HCT116 (cell line): ENCODE data around the gene TEX54. TPM values are rescaled to one million over a fixed set of nuclear protein-coding genes. Genes with fewer than 3 reads are reported as not detected.

Source experiments
- ATAC-seq: fragments of 200-7000 bp; cut with Tn5 transposase; 2 replicates; pipeline ENCODE4 v1.9.1; 2020; ENCODE audit warnings: mild to moderate bottlenecking, moderate library complexity
- BruUV-seq: library from RNA; stranded (reverse); fragments of 400-500 nt; replicated peaks from 2 replicates; lab custom pipeline; 2021; lab: Mats Ljungman, UMichigan
- CTCF ChIA-PET: fragments of 300-600 bp; sonication (Branson Sonifier 250); formaldehyde crosslinking; loops from one replicate; lab custom pipeline; 2021; ENCODE audit warnings: antibody characterized with exemption; lab: Charles Lee
- POLR2A ChIA-PET: fragments of 300-600, 350-600 bp; sonication (Branson Sonifier 250); formaldehyde crosslinking; loops from one replicate; lab custom pipeline; 2021; ENCODE audit warnings: antibody characterized with exemption; lab: Charles Lee
- RAD21 ChIA-PET, 2 experiments: fragments of 300-600 bp; sonication (Branson Sonifier 250); formaldehyde crosslinking; loops; one replicate each; lab custom pipeline; 2023; ENCODE audit warnings: low total read pairs in 2 of 2; ENCODE audit not compliant: uncharacterized antibody in 2 of 2, unreplicated experiment in 2 of 2, low non-redundant PET in 1 of 2; lab: Charles Lee
- DNase-seq: peaks from one replicate; pipeline ENCODE4 v3.0.0-alpha.2; 2010; ENCODE audit warnings: low read depth, low spot score
- H2AFZ ChIP-seq: fragments of 200-600 bp; shearing (Covaris generic), sonication (generic); 2 replicates; pipeline ENCODE4 v1.6.1; 2017; ENCODE audit warnings: low read depth, mixed run types, mixed read lengths, antibody characterized with exemption, low read length; ENCODE audit not compliant: poor library complexity, severe bottlenecking
- H3K27ac ChIP-seq: 2 replicates; pipeline ENCODE4 v1.5.1; 2012; ENCODE audit warnings: low read depth, low read length
- H3K27me3 ChIP-seq: fragments of 200-600 bp; sonication (generic); 2 replicates; pipeline ENCODE4 v1.6.1; 2016; ENCODE audit warnings: mixed run types, low read length, mixed read lengths; ENCODE audit not compliant: insufficient read depth
- H3K36me3 ChIP-seq, 2 experiments: fragments of 200-500 bp in 1 of 2; fragments of 200-600 bp in 1 of 2; sonication (Bioruptor generic) in 1 of 2; sonication (generic) in 1 of 2; 2 replicates each; pipeline versions ENCODE4 v1.5.1 to v1.6.1; 2014 to 2016; ENCODE audit warnings: low read length in 2 of 2, inconsistent platforms in 1 of 2, mixed read lengths in 1 of 2, mixed run types in 1 of 2; ENCODE audit not compliant: insufficient read depth in 2 of 2, control insufficient read depth in 1 of 2
- H3K4me1 ChIP-seq, 2 experiments: fragments of 200-600 bp in 1 of 2; sonication (generic) in 1 of 2; 2 replicates each; pipeline versions ENCODE4 v1.5.1 to v1.6.1; 2012 to 2017; ENCODE audit warnings: low read length in 2 of 2, inconsistent platforms in 1 of 2, mild to moderate bottlenecking in 1 of 2, mixed read lengths in 1 of 2, mixed run types in 1 of 2, moderate library complexity in 1 of 2; ENCODE audit not compliant: insufficient read depth in 2 of 2, control insufficient read depth in 1 of 2
- H3K4me2 ChIP-seq: fragments of 200-600 bp; sonication (generic); 2 replicates; pipeline ENCODE4 v1.6.1; 2017; ENCODE audit warnings: mixed run types, low read length, mixed read lengths
- H3K4me3 ChIP-seq, 2 experiments: fragments of 200-600 bp in 1 of 2; sonication (generic) in 1 of 2; replicated peaks in 1 of 2; 2 replicates each; pipeline ENCODE4 v1.5.1; 2011 to 2016; ENCODE audit warnings: low read length in 2 of 2, control low read depth in 1 of 2, low read depth in 1 of 2, mild to moderate bottlenecking in 1 of 2, mixed read lengths in 1 of 2, mixed run types in 1 of 2
- H3K79me2 ChIP-seq: fragments of 200-600 bp; sonication (generic); 2 replicates; pipeline ENCODE4 v1.6.1; 2017; ENCODE audit warnings: mild to moderate bottlenecking, mixed run types, low read length, moderate library complexity, mixed read lengths; ENCODE audit not compliant: insufficient read depth
- H3K9ac ChIP-seq: fragments of 200-600 bp; sonication (generic); 2 replicates; pipeline ENCODE4 v1.6.1; 2016; ENCODE audit warnings: low read length, mixed read lengths
- H3K9me2 ChIP-seq: fragments of 200-600 bp; sonication (generic), shearing (Covaris generic); 2 replicates; pipeline ENCODE4 v1.6.1; 2017; ENCODE audit warnings: mixed run types, mild to moderate bottlenecking, moderate library complexity; ENCODE audit not compliant: insufficient read depth
- H3K9me3 ChIP-seq, 2 experiments: fragments of 200-500 bp in 1 of 2; fragments of 200-600 bp in 1 of 2; sonication (Bioruptor generic) in 1 of 2; sonication (generic) in 1 of 2; 2 replicates each; pipeline ENCODE4 v1.6.1; 2014 to 2017; ENCODE audit warnings: low read length in 2 of 2, mixed read lengths in 2 of 2, inconsistent platforms in 1 of 2, low read depth in 1 of 2, mild to moderate bottlenecking in 1 of 2, mixed run types in 1 of 2, moderate library complexity in 1 of 2; ENCODE audit not compliant: control insufficient read depth in 1 of 2, insufficient read depth in 1 of 2
- H4K20me1 ChIP-seq: fragments of 200-600 bp; sonication (generic), shearing (Covaris generic); 2 replicates; pipeline ENCODE4 v1.6.1; 2017; ENCODE audit warnings: mixed run types, mild to moderate bottlenecking, moderate library complexity; ENCODE audit not compliant: insufficient read depth
- ATF3 ChIP-seq: IDR thresholded peaks from 2 replicates; pipeline ENCODE4 v1.6.1; 2012
- CEBPB ChIP-seq: IDR thresholded peaks from 2 replicates; pipeline ENCODE4 v1.6.1; 2012; ENCODE audit warnings: low read depth
- CTCF ChIP-seq, 3 experiments: fragments of 200-600 bp in 1 of 3; sonication (generic) in 1 of 3; IDR thresholded peaks in 2 of 3; conservative IDR thresholded peaks in 1 of 3; 2 replicates each; pipeline ENCODE4 v1.5.1; 2012 to 2017; ENCODE audit warnings: low read depth in 2 of 3, low read length in 2 of 3, antibody characterized with exemption in 1 of 3, borderline replicate concordance in 1 of 3, control low read depth in 1 of 3, mild to moderate bottlenecking in 1 of 3, mixed read lengths in 1 of 3, mixed run types in 1 of 3, moderate library complexity in 1 of 3; ENCODE audit not compliant: insufficient read depth in 1 of 3
- EGR1 ChIP-seq: IDR thresholded peaks from 2 replicates; pipeline ENCODE4 v1.6.1; 2012; ENCODE audit warnings: low read depth
- POLR2A ChIP-seq: IDR thresholded peaks from 2 replicates; pipeline ENCODE4 v1.7.0; 2011; ENCODE audit warnings: borderline replicate concordance; ENCODE audit not compliant: insufficient read depth, insufficient read length; ENCODE audit errors: extremely low read depth
- RAD21 ChIP-seq: IDR thresholded peaks from 2 replicates; pipeline ENCODE4 v1.6.1; 2012; ENCODE audit warnings: low read depth, mild to moderate bottlenecking
- TCF7L2 ChIP-seq: IDR thresholded peaks from 2 replicates; pipeline ENCODE4 v1.7.0; 2011; ENCODE audit warnings: borderline replicate concordance, inconsistent platforms; ENCODE audit not compliant: insufficient read depth, insufficient read length; ENCODE audit errors: extremely low read depth
- ZBTB33 ChIP-seq: IDR thresholded peaks from 2 replicates; pipeline ENCODE4 v1.6.1; 2011; ENCODE audit warnings: mild to moderate bottlenecking, low read length, moderate library complexity; ENCODE audit not compliant: insufficient replicate concordance; ENCODE audit errors: extremely low read depth
- ZFX ChIP-seq: fragments of 450-650 bp; IDR thresholded peaks from 2 replicates; pipeline ENCODE4 v1.6.1; 2017
- ZNF274 ChIP-seq: fragments of 200-500 bp; sonication (Bioruptor generic); IDR thresholded peaks from 2 replicates; pipeline ENCODE4 v1.6.1; 2014; ENCODE audit warnings: mild to moderate bottlenecking, low read depth, low read length, inconsistent platforms
- intact Hi-C: fragments of 100-400 bp; cut with micrococcal nuclease; formaldehyde crosslinking; loops from 2 replicates; pipeline ENCODE4 v1.10.0; 2022
- total RNA-seq: library from RNA; stranded (reverse); gene quantifications from one replicate; pipeline ENCODE4 v1.2.1, GENCODE V29; 2021; ENCODE audit not compliant: unreplicated experiment

The TEX54 gene
- total RNA-seq, 1 experiment from 2014 or later = not detected

GRCh38 chr11:62823677-62824076 lies 9.0 kb downstream of the TEX54 start:
- POLR2A ChIA-PET = interaction anchor here (1.5 kb wide), 2 partner anchors 9 to 32 kb away, joined by 4 to 6 read pairs; partner anchors contain the start of gene TEX54
- no peak overlapping the region for H3K9ac ChIP-seq

More at GRCh38 chr11:62823677-62824076, 9.0 kb downstream of the TEX54 start:
- Histone ChIP-seq H3K4me1 (no peaks in the 10 kb centered on the region), H2AFZ (no peak overlapping the region), H3K79me2 (0 out of 2 replicates have a peak, but pooled peaks cover 4% of the 10 kb centered on the region)
- intact Hi-C loops = no loop called here
- no peak for TF ChIP-seq RAD21
- no peak for TF ChIP-seq ZFX
- TF ChIP-seq ATF3 = no peak
- TF ChIP-seq ZNF274 = no peak
- TF ChIP-seq CTCF (IDR thresholded peaks at IDR 0.05 in 2 of 3, conservative IDR thresholded peaks at IDR 0.05 in 1 of 3; ENCODE audit: borderline replicate concordance in 1 of 3, insufficient read depth in 1 of 3, low read depth in 2 of 3, low read length in 2 of 3) = no peak
- TF ChIP-seq POLR2A = no peak
- TF ChIP-seq EGR1 = no peak
- no peak for TF ChIP-seq ZBTB33
- TF ChIP-seq CEBPB = no peak
- TF ChIP-seq TCF7L2 = no peak
- TF ChIP-seq, all 23 proteins: peak for 0
- ChIA-PET RAD21 (no interaction called here), CTCF (no interaction called here)
- no peak for ATAC-seq
- Histone ChIP-seq H3K4me2 (no peak overlapping the region), H3K9me2 (no peaks in the 10 kb centered on the region), H3K9me3 (no peaks in the 10 kb centered on the region), H3K36me3 (peaks cover 23 to 47% of the 10 kb centered on the region in 2 experiments), H4K20me1 (no peaks in the 10 kb centered on the region), H3K27ac (no peak overlapping the region), H3K4me3 (no peak overlapping the region), H3K27me3 (no peaks in the 10 kb centered on the region)
- BruUV-seq = no TSS peak
- DNase-seq = no peak
